Caco-2 (cell line): ENCODE measurements around the gene ZNF688. TPM values are rescaled to one million over a fixed set of nuclear protein-coding genes. Genes with fewer than 3 reads are reported as not detected.

Experiments
- BruUV-seq: library from RNA; stranded (reverse); fragments of 400-500 nt; replicated peaks from 2 replicates; lab custom pipeline; 2021; lab: Mats Ljungman, UMichigan
- CTCF ChIA-PET: fragments of 300-600 bp; sonication (Branson Sonifier 250); formaldehyde crosslinking; loops from one replicate; lab custom pipeline; 2022; ENCODE audit warnings: antibody characterized with exemption; lab: Charles Lee
- POLR2A ChIA-PET: fragments of 300-600 bp; sonication (Branson Sonifier 250); formaldehyde crosslinking; loops from one replicate; lab custom pipeline; 2022; ENCODE audit warnings: antibody characterized with exemption; lab: Charles Lee
- DNase-seq, 2 experiments: peaks; one replicate each; pipeline versions ENCODE4 v3.0.0 to v3.0.0-alpha.2; 2020 to 2022
- H3K27me3 ChIP-seq: replicated peaks from 2 replicates; pipeline ENCODE4 v1.6.0; 2011; ENCODE audit warnings: low read length; ENCODE audit not compliant: control insufficient read depth, insufficient read depth
- H3K36me3 ChIP-seq: 2 replicates; pipeline ENCODE4 v1.5.1; 2011; ENCODE audit warnings: low read length; ENCODE audit not compliant: control insufficient read depth, insufficient read depth
- H3K4me1 ChIP-seq: fragments of 250-450 bp; sonication (Bioruptor Pico); 2 replicates; pipeline ENCODE4 v1.5.1; 2020; ENCODE audit warnings: mild to moderate bottlenecking
- H3K4me3 ChIP-seq: 2 replicates; pipeline ENCODE4 v1.5.1; 2011; ENCODE audit warnings: low read depth, mild to moderate bottlenecking, control low read depth, low read length
- H3K9me3 ChIP-seq: fragments of 250-450 bp; sonication (Bioruptor Pico); 2 replicates; pipeline ENCODE4 v1.5.1; 2020; ENCODE audit warnings: mild to moderate bottlenecking, moderate library complexity
- H3K27ac Mint-ChIP-seq: one replicate; pipeline ENCODE4 v1.8.0; 2022; ENCODE audit warnings: mixed read lengths; ENCODE audit not compliant: unreplicated experiment
- H3K27me3 Mint-ChIP-seq: one replicate; pipeline ENCODE4 v1.8.0; 2022; ENCODE audit warnings: mixed read lengths; ENCODE audit not compliant: insufficient read depth, unreplicated experiment
- H3K36me3 Mint-ChIP-seq: one replicate; pipeline ENCODE4 v1.8.0; 2022; ENCODE audit warnings: mild to moderate bottlenecking, mixed read lengths; ENCODE audit not compliant: insufficient read depth, unreplicated experiment
- H3K4me1 Mint-ChIP-seq: one replicate; pipeline ENCODE4 v1.8.0; 2022; ENCODE audit warnings: low read depth, mixed read lengths; ENCODE audit not compliant: unreplicated experiment
- H3K4me3 Mint-ChIP-seq: one replicate; pipeline ENCODE4 v1.8.0; 2022; ENCODE audit warnings: mild to moderate bottlenecking, moderate library complexity, mixed read lengths; ENCODE audit not compliant: unreplicated experiment
- H3K9me3 Mint-ChIP-seq: one replicate; pipeline ENCODE4 v1.8.0; 2022; ENCODE audit warnings: mixed read lengths; ENCODE audit not compliant: unreplicated experiment
- CTCF ChIP-seq, 2 experiments: fragments of 200-600 bp in 1 of 2; IDR thresholded peaks; 1 replicate in 1 of 2; 2 replicates in 1 of 2; pipeline versions ENCODE4 v1.5.1 to v1.8.0; 2011 to 2022; ENCODE audit warnings: antibody characterized with exemption in 1 of 2, control low read depth in 1 of 2, inconsistent platforms in 1 of 2, low read depth in 1 of 2, low read length in 1 of 2, mild to moderate bottlenecking in 1 of 2, moderate library complexity in 1 of 2; ENCODE audit not compliant: insufficient read depth in 1 of 2, severe bottlenecking in 1 of 2, unreplicated experiment in 1 of 2
- intact Hi-C: fragments of 100-400 bp; cut with micrococcal nuclease; formaldehyde crosslinking; loops from one replicate; pipeline ENCODE4 v1.10.0; 2022; ENCODE audit not compliant: unreplicated experiment
- total RNA-seq: library from RNA; stranded (reverse); gene quantifications from 2 replicates; pipeline ENCODE4 v1.2.3, GENCODE V29; 2022

The ZNF688 gene
- total RNA-seq, 1 experiment from 2014 or later: 6.2 TPM

GRCh38 chr16:30567160-30567990 lies 4.1 kb downstream of the ZNF688 start:
- no peaks in the 10 kb centered on the region for H3K27me3 ChIP-seq
- no TSS peak for BruUV-seq
- Mint-ChIP-seq H3K27me3 (no peaks in the 10 kb centered on the region), H3K9me3 (no peaks in the 10 kb centered on the region), H3K27ac (peak overlapping the region; percentile 30), H3K4me3 (no peak overlapping the region), H3K36me3 (peaks cover 22% of the 10 kb centered on the region), H3K4me1 (no peaks in the 10 kb centered on the region)
- TF ChIP-seq CTCF (IDR thresholded peaks at IDR 0.05; ENCODE audit: insufficient read depth in 1 of 2, low read depth in 1 of 2, low read length in 1 of 2, severe bottlenecking in 1 of 2, unreplicated experiment in 1 of 2): no peak
- no peaks in the 10 kb centered on the region for H3K9me3 ChIP-seq
- no peaks in the 10 kb centered on the region for H3K36me3 ChIP-seq
- H3K4me1 ChIP-seq: no peaks in the 10 kb centered on the region
- ChIA-PET CTCF (interaction anchor here (0.6 to 1.8 kb wide), 2 partner anchors 9 to 108 kb away, joined by 3 to 4 read pairs; partner anchors contain the start of gene ZNF764), POLR2A (no interaction called here)
- no peak overlapping the region for H3K4me3 ChIP-seq
- DNase-seq: no peak
- intact Hi-C loops: no loop called here

- no peaks in the 10 kb centered on the region for H3K27me3 ChIP-seq
- CTCF ChIA-PET: no interaction called here
- no peak overlapping the region for H3K4me3 Mint-ChIP-seq
- no peak for DNase-seq
- H3K4me1 ChIP-seq: no peaks in the 10 kb centered on the region
- no peak overlapping the region for H3K4me3 ChIP-seq
- POLR2A ChIA-PET: interaction anchor here (0.6 kb wide), 1 partner anchor 13 kb away, joined by 3 read pairs; no protein-coding TSS in a partner anchor
- peaks cover 14% of the 10 kb centered on the region for H3K36me3 Mint-ChIP-seq
- H3K27me3 Mint-ChIP-seq: no peaks in the 10 kb centered on the region
- intact Hi-C loops: no loop called here
- H3K36me3 ChIP-seq: no peaks in the 10 kb centered on the region
- BruUV-seq: no TSS peak
- H3K4me1 Mint-ChIP-seq: no peaks in the 10 kb centered on the region
- no peaks in the 10 kb centered on the region for H3K9me3 Mint-ChIP-seq
- no peak for TF ChIP-seq CTCF (IDR thresholded peaks at IDR 0.05; ENCODE audit: insufficient read depth in 1 of 2, low read depth in 1 of 2, low read length in 1 of 2, severe bottlenecking in 1 of 2, unreplicated experiment in 1 of 2)
- H3K27ac Mint-ChIP-seq: peak overlapping the region; percentile 30
- no peaks in the 10 kb centered on the region for H3K9me3 ChIP-seq
Measured at GRCh38 chr16:30566531-30566930, 5.0 kb downstream of the ZNF688 start.

GRCh38 chr16:30565984-30566383 lies 5.5 kb downstream of the ZNF688 start:
- Mint-ChIP-seq H3K4me3 (no peak overlapping the region), H3K27ac (peak overlapping the region; percentile 30), H3K36me3 (peaks cover 9% of the 10 kb centered on the region), H3K27me3 (no peaks in the 10 kb centered on the region), H3K4me1 (no peaks in the 10 kb centered on the region), H3K9me3 (no peaks in the 10 kb centered on the region)
- H3K36me3 ChIP-seq: no peaks in the 10 kb centered on the region
- BruUV-seq: no TSS peak
- no peak for TF ChIP-seq CTCF (IDR thresholded peaks at IDR 0.05; ENCODE audit: insufficient read depth in 1 of 2, low read depth in 1 of 2, low read length in 1 of 2, severe bottlenecking in 1 of 2, unreplicated experiment in 1 of 2)
- H3K4me3 ChIP-seq: no peak overlapping the region
- intact Hi-C loops: no loop called here
- DNase-seq: no peak
- H3K9me3 ChIP-seq: no peaks in the 10 kb centered on the region
- H3K4me1 ChIP-seq: no peaks in the 10 kb centered on the region
- ChIA-PET POLR2A (interaction anchor here (0.6 kb wide), 1 partner anchor 12 kb away, joined by 3 read pairs; no protein-coding TSS in a partner anchor), CTCF (interaction anchor here (0.6 kb wide), 1 partner anchor 28 kb away, joined by 6 read pairs; no protein-coding TSS in a partner anchor)
- no peaks in the 10 kb centered on the region for H3K27me3 ChIP-seq
